Measurements from ENCODE around the gene MLF2.

Gene MLF2

GRCh38 chr12:6752921-6753771, at the start of gene MLF2:
Gene MLF2, minus strand, starts transcription at chr12:6753141. Its CDS starts 807 bp downstream, at chr12:6752334.
- DNase-seq = peak; percentile 97

GRCh38 chr12:6799147-6799546, 46.2 kb upstream of the MLF2 start:
- DNase-seq = no peak

GRCh38 chr12:6796576-6796975, 43.6 kb upstream of the MLF2 start:
- no peak for DNase-seq

GRCh38 chr12:6795088-6795487, 42.1 kb upstream of the MLF2 start:
- DNase-seq = no peak

GRCh38 chr12:6792522-6793201, 39.7 kb upstream of the MLF2 start:
- no peak for DNase-seq

GRCh38 chr12:6791931-6792520, 39.1 kb upstream of the MLF2 start:
- DNase-seq = no peak

GRCh38 chr12:6790496-6791150, 37.7 kb upstream of the MLF2 start:
- DNase-seq = no peak

- DNase-seq = no peak
Observed at GRCh38 chr12:6788972-6789924, 36.3 kb upstream of the MLF2 start, which contains the start of gene CD4. Gene CD4, plus strand, starts transcription at chr12:6789528. Its CDS starts 10,611 bp downstream, at chr12:6800139.

GRCh38 chr12:6787309-6787708, 34.4 kb upstream of the MLF2 start:
- DNase-seq = no peak

- DNase-seq = no peak
Observed at GRCh38 chr12:6786416-6787094, 33.6 kb upstream of the MLF2 start.

GRCh38 chr12:6784761-6785160, 31.8 kb upstream of the MLF2 start:
- no peak for DNase-seq

GRCh38 chr12:6784296-6784695, 31.4 kb upstream of the MLF2 start:
- DNase-seq = no peak

- DNase-seq = no peak
Observed at GRCh38 chr12:6783828-6784227, 30.9 kb upstream of the MLF2 start.

GRCh38 chr12:6782850-6783566, 30.1 kb upstream of the MLF2 start:
- DNase-seq = no peak

- no peak for DNase-seq
Observed at GRCh38 chr12:6782119-6782518, 29.2 kb upstream of the MLF2 start.

- DNase-seq = no peak
Observed at GRCh38 chr12:6780573-6780972, 27.6 kb upstream of the MLF2 start.

- no peak for DNase-seq
Observed at GRCh38 chr12:6779708-6780432, 26.9 kb upstream of the MLF2 start.

GRCh38 chr12:6778574-6779550, 25.9 kb upstream of the MLF2 start:
- peak; percentile 92 for DNase-seq

- DNase-seq = peak; percentile 58
Observed at GRCh38 chr12:6778217-6778573, 25.3 kb upstream of the MLF2 start.
